AG10803 (cell line): ENCODE results near the gene DLGAP1.
A peak's percentile ranks its signal among the peaks of the same experiment; 100 is the strongest.

ENCODE experiments used
- DNase-seq: peaks from one replicate; pipeline ENCODE4 v3.0.0; 2010; ENCODE audit warnings: low read depth
- H3K4me3 ChIP-seq: 2 replicates; pipeline ENCODE4 v1.5.1; 2011; ENCODE audit warnings: mild to moderate bottlenecking, low read length, control low read depth
- TF ChIP-seq, protein P1 (sequence below): conservative IDR thresholded peaks from 2 replicates; pipeline ENCODE4 v1.5.1; 2011; ENCODE audit warnings: mild to moderate bottlenecking, low read length, control low read depth, inconsistent platforms

DLGAP1 gene

GRCh38 chr18:3596637-3597384, 858.3 kb downstream of the DLGAP1 start:
- TF ChIP-seq, protein P1, sequence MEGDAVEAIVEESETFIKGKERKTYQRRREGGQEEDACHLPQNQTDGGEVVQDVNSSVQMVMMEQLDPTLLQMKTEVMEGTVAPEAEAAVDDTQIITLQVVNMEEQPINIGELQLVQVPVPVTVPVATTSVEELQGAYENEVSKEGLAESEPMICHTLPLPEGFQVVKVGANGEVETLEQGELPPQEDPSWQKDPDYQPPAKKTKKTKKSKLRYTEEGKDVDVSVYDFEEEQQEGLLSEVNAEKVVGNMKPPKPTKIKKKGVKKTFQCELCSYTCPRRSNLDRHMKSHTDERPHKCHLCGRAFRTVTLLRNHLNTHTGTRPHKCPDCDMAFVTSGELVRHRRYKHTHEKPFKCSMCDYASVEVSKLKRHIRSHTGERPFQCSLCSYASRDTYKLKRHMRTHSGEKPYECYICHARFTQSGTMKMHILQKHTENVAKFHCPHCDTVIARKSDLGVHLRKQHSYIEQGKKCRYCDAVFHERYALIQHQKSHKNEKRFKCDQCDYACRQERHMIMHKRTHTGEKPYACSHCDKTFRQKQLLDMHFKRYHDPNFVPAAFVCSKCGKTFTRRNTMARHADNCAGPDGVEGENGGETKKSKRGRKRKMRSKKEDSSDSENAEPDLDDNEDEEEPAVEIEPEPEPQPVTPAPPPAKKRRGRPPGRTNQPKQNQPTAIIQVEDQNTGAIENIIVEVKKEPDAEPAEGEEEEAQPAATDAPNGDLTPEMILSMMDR = 0 out of 2 replicates have a peak, but pooled peaks have one; percentile 2
- no peak for DNase-seq
- no peak overlapping the region for H3K4me3 ChIP-seq

- TF ChIP-seq, protein P1 = no peak
- DNase-seq = no peak
- no peak overlapping the region for H3K4me3 ChIP-seq
Observed at GRCh38 chr18:3596324-3596636, 858.8 kb downstream of the DLGAP1 start.

DNA sequence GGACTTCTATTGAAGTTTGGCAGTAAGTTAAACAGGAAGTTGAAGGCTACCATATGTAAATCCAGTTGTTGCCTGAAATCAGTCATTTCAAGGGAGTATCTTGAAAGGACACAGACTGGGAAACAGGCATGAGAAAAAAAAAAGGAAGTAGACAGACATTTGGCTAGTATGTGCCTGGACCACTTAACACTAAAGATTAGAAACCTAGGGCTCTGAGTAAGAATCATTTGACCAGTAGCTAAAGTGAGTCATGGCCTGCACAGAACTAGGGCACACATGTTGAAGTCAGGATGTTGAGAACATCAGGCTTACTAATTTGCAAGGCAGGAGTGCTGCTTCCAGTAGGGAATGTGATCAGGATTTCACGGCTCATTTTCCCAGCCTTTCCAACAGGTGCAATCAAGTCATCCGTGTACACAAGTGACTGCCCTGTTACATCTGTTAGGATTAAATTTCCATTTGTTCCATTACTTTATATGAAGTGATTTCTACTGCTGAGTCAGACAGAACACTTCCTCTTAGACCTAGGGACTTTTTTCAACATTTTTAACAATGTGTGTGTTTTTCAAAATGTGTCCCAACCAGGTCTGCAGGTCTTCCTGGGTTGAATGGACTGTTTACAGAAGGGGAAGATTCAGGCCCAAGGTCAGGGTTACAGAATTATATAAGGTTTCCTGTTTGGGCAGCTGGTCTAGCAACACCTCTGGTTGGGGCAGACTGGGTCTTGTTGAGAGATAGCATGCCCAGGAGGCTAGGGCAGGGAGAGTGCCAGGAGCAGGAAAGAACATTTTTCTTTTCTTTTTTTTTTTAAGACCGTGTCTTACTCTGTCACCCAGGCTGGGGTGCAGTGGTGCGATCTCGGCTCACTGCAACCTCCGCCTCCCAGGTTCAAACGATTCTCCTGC, 859.5 kb downstream of the DLGAP1 start:
- DNase-seq = peak; percentile 94
- H3K4me3 ChIP-seq = peak overlapping the region; percentile 81
- TF ChIP-seq, protein P1 = no peak

GRCh38 chr18:3594760-3595368, 860.2 kb downstream of the DLGAP1 start:
- TF ChIP-seq, protein P1 = no peak
- peak overlapping the region; percentile 81 for H3K4me3 ChIP-seq
- peak; percentile 53 for DNase-seq

DNA sequence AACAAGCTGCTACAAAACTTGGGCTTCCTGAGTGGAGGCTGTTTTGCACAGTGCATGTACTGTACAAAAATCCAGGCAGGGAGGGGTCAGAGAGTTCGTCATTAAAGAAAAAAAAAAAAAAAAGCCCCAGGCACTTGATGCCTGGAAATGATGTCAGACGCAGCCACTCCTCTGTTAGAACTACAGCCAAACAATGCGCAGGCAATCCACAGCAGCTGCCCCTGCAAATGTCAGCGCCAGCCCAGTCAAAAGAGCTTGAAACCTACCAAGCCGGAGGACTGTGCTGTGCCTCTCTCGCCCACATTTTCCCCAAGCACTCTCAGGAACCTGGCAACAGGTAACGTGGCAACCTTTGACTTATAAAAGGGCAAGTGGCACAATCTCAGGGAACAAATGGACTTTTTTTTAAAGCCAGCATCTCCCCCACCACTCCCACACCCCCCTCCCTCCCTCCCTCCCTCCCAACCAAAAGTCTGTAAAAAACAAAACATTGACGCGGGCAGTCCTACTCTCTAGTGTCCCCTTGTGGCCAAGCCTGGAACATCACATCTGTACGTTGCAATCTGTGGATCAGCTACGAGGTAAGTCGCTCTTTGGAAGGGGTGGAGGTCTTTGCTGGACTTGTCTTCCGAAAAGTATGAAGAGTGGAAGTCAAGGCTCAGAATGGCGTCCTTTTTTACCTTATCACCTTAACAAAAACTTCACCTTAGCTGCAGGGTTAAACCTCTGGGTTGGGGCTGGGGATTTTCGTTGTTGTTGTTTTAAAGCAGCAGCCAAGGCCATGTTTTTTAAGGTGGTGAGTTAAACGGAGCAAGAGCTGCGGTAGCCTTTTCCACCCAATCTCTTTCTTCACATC, 861.0 kb downstream of the DLGAP1 start:
- peak overlapping the region; percentile 81 for H3K4me3 ChIP-seq
- TF ChIP-seq, protein P1 = peak; percentile 87

GRCh38 chr18:3593381-3593903, 861.7 kb downstream of the DLGAP1 start:
- H3K4me3 ChIP-seq = peak overlapping the region; percentile 81
- DNase-seq = peak; percentile 83
- TF ChIP-seq, protein P1 = no peak

More for the DNA sequence above, 861.0 kb downstream of the DLGAP1 start:
- DNase-seq = peak; percentile 98
